SW 1271 (cell line): Measurements from ENCODE around the gene ATAD3A.
"Not testable (repeated sequence)": the region's sequence is repeated elsewhere in the genome, so short reads cannot be mapped to it uniquely, and the experiment has no call there.

Source experiments
- DNase-seq, 2 experiments: peaks; one replicate each; lab custom pipeline; 2025; lab: John Stamatoyannopoulos, UW

ATAD3A gene

DNA sequence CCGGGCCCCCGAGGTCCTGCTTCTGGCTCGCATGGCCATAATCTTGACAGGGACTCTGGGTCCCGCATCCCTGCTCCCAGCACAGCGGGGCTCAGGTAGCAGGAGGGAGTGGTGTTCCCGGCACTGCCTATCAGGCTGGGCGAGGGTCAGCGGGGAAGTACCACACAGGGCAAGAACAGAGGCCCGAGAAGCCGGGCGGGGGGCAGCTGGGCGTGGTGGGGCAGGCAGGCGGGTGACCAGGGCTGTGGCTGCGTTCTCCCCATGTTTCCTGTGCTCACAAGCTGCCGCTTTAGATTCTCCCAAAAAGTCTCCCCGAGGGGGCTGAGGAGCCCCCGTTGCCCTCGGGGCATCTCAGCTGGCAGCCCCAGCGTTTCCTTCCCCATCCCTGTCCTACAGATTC is 22.1 kb upstream of the ATAD3A start:
- DNase-seq: no peak

DNA sequence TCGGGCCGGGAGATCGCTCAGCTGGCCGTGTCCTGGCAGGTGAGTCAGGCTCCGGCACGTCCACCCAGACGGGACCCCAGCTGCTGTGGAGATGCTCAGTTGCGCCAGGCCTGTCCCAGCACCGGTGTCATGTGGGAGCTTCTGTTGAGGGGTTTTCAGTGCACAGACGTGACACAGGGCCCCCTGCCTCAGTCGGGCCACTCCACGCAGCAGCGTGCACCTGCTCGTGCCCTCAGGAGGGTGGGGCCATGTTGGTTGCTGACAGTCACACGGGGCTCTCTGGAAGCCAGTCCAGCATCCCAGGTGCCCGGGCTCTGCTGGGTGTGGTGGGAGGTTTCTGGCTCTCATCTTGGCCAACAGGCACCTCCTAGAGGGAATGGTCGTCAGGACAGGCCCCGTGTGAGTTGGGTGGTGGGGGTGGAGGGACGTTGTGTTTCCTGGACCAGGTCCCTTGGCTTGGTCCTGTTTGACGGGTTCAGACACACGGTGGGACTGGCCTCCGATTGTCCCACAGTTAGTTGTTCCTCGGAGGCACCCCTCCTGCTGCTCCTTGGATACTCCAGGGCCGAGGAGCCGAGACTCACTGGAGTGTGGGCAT is 21.2 kb upstream of the ATAD3A start:
- no peak for DNase-seq

DNA sequence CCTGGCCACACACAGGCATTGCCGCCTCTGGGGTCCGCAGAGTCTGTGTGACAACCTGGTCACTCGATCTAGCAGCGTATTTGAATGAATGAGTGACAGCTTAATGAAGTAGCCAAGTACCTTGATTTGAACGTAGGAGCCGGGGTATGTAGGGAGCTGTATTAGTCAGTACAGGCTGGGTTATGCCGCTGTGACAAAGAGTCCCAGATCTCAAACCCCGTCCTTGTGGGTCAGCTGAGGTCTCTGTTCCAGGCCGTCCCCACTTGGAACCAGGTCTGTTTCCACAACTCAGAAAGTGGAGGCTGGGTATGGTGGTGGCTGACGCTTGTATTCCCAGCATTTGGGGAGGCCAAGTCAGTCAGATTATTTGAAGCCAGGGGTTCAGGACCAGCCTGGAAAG is 20.4 kb upstream of the ATAD3A start:
- no peak for DNase-seq

DNA sequence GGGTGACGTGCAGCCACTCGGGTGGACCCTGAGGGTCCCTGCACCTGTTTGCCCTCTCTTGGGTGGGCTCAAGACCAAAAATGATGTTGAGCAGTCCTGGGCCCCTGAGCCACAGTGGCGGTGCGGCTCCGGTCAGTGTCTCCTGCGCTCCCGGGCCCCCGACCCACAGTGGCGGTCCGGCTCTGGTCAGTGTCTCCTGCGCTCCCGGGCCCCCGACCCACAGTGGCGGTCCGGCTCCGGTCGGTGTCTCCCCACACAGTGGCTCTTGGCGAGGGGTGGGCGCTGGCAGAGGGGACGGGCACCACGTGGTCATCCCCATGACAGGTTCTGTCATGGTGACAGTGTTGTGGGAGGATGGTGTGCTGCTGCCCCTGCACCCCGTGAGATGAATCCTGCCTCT is 17.7 kb upstream of the ATAD3A start:
- not testable (repeated sequence) for DNase-seq

DNA sequence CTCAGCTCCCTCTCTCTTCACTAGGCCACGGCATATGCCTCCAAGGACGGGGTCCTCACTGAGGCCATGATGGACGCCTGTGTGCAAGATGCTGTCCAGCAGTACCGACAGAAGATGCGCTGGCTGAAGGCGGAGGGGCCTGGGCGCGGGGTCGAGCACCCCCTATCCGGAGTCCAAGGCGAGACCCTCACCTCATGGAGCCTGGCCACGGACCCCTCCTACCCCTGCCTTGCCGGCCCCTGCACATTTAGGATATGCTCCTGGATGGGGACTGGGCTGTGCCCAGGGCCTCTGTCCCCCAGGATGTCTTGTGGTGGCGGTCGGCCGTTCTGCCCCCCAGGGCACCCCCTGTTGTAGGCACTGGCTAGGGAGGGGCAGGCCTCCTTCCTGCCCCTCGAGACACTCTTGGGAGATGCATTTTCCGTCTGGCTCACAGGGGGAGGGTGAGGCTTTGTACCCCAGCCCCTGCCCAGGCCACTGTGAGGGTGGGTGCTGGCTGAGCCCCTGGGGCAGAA is 16.4 kb upstream of the ATAD3A start:
- DNase-seq: not testable (repeated sequence)

DNA sequence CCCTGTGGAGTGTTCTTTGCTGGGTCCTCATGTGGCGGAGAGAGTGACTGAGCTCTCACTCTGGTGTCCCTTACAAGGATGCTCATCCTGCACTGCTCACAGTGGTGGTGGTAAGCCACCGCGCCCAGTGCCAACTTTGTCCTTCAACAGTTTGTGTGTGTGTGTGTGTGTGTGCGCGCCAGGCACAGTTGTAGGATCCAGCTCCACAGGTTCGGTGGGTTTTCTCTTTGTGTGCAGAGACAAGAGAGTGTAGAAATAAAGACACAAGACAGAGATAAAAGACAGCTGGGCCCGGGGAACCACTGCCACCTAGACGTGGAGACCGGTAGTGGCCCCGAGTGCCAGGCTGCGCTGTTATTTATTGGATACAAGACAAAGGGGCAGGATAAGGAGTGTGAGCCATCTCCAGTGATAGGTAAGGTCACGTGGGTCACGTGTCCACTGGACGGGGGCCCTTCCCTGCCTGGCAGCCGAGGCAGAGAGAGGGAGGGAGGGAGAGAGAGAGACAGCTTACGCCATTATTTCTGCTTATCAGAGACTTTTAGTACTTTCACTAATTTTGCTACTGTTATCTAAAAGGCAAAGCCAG is 7.1 kb upstream of the ATAD3A start:
- peak in 1 of 2 experiments; percentile 2 for DNase-seq

DNA sequence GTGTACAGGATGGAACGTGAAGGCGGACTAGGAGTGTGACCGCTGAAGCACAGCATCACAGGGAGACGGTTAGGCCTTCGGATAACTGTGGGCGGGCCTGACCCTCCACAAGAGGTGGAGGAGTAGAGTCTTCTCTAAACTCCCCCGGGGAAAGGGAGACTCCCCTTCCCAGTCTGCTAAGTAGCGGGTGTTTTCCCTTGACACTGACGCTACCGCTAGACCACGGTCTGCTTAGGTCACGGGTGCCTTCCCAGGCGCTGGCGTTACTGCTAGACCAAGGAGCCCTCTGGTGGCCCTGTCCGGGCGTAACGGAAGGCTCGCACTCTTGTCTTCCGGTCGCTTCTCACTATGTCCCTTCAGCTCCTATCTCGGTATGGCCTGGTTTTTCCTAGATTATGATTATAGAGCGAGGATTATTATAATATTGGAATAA is 6.6 kb upstream of the ATAD3A start:
- not testable (repeated sequence) for DNase-seq

DNA sequence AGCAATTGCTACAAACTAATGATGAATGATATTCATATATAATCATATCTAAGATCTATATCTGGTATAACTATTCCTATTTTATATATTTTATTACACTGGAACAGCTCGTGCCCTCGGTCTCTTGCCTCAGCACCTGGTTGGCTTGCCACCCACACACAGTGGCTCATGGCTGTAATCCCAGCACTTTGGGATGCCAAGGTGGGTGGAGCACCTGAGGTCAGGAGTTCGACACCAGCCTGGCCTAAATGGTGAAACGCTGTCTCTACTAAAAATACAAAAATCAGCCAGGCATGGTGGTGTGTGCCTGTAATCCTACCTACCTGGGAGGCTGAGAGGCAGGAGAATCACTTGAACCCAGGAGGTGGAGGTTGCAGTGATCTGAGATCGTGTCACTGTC is 6.2 kb upstream of the ATAD3A start:
- not testable (repeated sequence) for DNase-seq

DNA sequence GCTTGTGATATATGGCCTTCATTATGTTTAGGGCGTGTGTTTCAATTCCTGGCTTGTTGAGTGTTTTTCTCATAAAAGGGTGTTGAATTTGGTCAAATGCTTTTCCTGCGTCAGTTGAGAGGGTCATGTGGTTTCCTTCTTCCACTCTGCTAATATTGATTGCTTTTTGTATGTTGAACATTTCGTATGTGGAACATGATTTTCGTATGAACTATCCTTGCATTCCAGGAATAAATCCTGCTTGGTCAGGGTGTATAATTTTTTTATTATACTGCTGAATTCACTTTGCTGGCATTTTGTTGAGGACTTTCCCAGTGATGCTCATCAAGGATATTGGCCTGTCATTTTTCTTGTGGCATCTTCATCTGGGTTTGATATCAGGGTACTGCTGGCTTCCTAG is 4.7 kb upstream of the ATAD3A start:
- DNase-seq: no peak

DNA sequence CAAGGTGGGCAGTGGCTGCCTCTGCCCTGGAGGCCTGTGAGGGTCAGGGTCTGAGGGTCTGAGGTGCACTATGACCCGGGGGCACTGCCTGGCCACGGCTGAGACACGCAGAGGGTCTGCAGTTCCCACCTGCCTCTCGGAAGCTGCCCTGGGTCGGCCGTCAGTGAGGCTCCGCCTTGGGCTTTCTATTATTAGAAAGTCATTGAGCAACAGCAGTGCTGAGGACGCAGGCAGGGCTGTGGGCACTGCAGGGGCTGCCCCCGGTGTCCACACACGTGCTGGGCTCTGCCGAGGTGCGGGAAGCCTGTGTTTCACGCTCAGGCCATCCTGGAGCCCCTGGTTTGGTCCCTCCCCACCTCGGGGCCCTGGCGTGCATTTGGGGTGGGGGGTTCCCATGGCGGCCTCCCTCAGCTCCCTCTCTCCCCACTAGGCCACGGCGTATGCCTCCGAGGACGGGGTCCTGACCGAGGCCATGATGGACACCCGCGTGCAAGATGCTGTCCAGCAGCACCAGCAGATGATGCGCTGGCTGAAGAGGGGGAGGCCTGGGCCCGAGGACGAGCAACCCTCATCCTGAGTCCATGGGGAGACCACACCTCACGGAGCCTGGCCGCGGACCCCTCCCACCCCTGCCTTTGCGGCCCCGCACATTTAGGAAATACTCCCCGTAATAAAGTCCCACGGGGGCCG is 3.0 kb upstream of the ATAD3A start:
- not testable (repeated sequence) for DNase-seq

DNA sequence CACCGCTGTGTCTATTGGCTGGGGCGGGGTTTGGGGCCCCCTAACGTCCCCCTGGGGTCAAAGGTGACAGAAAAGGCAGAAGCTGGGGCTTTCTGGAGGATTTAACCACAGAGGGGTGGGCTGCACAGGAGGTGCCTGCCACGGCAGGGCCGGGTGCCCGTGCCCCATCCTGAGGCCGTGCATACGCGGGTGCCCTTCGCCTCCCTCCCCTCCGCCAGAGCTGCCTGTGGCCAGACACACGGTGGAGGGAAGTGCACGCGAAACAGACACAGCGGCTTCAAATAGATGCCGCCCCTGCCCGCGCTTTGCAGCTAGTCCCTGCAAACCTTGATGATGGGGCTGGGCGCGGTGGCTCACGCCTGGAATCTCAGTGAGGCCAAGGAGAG is 2.5 kb upstream of the ATAD3A start:
- DNase-seq: not testable (repeated sequence)

DNA sequence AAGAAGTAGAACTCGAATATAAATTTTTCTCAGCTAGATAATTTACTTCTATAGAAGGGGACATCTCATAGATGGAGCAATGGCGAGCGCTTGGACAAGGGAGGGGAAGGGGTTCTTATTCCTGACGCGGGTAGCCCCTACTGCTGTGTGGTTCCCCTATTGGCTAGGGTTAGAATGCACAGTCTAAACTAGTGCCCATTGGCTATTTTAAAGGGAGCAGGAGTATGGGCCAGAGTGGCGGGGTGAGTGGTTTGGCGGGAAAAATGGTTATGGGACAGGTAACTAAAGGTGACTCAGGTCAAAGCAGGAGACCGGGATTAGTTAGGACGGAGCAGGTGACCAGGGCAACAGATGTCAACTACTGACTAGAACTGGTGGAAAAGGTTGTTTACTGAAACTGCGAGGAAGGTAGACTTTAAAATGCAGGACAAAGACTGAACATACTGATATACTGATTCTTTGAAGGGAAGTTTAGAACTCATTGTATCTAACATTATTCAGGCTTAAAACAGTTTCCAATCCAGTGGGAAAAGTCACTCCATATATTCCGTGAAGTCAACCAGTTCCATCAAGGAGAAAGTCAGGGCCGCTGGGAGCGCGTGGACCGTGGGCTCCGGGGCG is 940 bp upstream of the ATAD3A start:
- peak; percentile 13 to 34 for DNase-seq

DNA sequence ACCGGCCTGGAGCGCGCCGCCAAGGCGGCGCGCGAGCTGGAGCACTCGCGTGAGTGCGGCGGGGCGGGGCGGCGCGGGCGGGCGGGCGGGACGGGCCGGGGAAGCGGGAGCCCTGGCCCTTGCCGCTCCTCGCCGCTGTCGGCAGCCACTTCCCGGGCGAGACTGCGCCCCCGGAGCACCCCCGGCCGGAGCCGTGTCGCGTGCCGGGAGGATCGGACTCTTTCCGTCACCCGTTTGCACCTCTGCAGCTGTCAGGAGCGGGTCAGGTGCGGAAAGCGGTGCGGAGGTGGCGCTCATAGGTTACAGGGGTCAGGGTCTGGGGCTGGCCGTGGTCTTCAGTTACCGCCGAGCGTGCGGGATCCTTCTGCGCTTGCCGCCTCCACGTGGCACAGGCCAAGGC is 463 bp downstream of the ATAD3A start:
- DNase-seq: not testable (repeated sequence)

DNA sequence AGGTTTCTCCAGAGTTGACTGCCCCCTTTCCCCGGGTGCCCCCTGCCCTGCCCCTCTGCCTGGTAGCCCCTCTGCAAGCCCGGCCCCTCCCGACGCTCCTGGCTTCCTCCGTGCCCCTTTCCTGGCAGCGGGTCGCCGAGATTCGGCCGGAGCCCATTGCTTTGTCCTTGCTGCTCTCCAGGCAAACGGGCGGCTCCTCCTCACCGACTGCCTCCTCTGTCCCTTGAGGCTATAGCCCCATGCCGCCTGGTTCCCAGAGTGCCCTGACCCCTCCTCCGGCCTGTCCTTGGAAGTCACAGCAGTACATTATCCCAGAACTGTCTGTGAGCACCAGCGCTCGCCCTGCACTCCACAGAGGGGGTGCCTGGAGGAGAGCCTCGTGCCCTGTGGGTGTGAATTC is 1.7 kb downstream of the ATAD3A start:
- DNase-seq: not testable (repeated sequence)

DNA sequence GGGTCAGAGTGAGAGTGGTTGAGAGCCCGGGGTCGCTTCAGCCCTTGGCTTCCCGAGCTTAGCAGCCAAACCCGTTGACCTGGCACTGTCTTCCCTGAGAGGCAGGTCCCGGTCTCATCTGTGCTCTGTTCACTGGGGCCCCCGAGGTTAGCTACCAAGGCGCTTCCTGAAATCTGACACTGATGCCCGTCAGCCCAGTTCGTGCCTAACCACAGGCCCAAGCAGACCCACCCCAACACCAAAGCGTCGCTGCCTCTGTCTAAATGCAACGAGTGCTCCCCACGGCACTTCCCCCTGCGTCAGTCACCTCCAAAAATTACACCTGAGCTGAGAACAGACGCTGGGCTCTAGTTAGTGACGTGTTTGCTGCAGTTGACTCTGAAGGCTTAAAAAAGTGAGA is 2.4 kb downstream of the ATAD3A start:
- not testable (repeated sequence) for DNase-seq

DNA sequence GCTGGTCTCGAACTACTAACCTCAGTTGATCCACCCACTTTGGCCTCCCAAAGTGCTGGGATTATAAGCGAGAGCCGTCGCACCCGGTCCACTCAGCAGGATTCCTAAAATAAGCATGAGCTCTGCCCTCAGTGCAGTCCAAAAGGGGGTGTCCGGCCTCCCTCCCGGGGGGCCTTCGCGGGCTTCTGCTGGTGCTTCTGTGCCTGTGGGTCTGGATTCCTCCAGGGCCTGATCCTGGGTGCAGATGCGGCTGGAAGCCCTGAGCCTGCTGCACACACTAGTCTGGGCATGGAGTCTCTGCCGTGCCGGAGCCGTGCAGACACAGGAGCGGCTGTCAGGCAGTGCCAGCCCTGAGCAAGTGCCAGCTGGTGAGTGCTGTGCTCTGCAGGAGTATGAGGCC is 5.0 kb downstream of the ATAD3A start:
- DNase-seq: not testable (repeated sequence)

DNA sequence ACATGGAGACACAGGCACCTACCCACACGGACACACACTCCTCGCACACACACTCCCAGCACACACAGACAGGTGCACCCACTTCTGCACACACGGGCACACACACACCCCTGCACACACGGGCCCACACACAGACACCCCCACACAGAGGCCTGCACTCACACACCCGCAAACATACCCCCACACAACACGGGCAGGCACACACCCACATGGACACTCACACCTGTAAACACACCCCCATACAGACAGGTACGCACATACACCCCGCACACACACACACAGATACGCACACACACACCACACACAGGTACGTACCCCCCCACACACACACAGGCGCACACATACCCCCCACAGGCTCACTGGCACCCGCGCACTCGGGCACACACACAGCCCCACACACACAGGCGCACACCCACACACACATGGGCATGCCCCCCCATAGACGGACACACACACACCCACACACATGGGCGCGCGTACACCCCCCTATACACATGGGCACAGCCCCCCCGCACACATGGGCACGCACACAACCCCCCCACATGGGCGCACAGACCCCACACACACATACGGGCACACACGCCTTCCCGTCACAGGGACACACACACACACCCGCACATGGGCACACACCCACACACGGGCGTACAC is 6.1 kb downstream of the ATAD3A start:
- DNase-seq: no peak

DNA sequence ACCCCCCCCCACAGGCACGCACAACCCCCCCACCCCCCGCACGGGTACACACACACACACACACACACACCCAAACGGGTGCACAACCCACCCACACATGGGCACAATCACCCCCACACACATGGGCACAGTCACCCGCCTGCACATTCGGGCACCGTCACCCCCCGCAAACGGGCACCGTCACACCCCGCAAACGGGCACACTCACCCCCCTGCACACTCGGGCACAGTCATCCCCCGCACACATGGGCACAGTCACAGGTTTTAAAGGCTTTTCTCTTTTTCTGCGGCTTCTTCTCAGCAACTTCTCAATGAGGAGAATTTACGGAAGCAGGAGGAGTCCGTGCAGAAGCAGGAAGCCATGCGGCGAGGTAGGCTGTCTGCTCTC is 6.7 kb downstream of the ATAD3A start:
- not testable (repeated sequence) for DNase-seq

DNA sequence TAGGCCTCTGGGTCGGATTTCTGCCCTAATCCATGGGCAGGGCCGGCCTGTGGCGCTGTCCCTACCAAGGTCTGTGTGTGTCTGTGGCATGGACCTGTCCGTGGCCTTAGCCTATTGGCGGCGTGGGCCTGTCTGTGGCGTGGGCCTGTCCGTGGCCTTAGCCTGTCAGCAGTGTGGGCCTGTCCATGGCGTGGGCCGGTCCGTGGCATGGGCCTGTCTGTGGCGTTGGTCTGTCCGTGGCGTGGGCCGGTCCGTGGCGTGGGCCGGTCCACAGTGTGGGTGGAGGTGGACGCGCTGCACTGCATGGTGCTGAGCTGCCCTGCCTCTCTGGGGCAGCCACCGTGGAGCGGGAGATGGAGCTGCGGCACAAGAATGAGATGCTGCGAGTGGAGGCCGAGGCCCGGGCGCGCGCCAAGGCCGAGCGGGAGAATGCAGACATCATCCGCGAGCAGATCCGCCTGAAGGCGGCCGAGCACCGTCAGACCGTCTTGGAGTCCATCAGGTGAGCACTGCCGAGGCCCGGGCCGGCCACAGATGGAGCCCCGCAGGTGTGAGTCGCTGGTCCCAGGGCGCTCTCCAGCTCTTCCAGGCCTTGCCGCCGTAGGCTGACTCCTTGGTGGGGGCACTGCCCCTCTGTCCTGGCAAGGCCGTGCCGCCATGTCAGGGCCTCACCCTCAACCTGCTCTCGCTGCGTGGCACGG is 8.0 kb downstream of the ATAD3A start:
- DNase-seq: not testable (repeated sequence)

DNA sequence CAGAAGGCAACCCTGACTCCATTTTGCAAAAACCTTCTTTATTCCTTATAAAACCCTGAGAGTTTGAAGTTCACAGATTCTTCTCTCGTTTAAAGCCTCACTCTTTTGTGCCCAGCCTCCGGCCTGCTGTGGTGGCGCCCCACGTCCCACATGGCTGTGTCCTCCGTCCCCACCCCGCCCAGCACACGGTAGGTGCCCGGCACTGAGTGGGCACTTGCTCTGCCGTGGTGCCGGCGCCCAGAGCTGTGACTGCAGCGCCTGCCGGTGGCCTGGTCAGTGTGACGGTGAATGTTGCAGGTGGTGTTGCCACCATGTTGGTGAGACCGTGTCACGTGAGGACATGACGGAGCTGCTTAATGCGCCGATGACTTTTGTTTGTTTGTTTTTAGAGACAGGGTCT is 9.4 kb downstream of the ATAD3A start:
- no peak for DNase-seq

DNA sequence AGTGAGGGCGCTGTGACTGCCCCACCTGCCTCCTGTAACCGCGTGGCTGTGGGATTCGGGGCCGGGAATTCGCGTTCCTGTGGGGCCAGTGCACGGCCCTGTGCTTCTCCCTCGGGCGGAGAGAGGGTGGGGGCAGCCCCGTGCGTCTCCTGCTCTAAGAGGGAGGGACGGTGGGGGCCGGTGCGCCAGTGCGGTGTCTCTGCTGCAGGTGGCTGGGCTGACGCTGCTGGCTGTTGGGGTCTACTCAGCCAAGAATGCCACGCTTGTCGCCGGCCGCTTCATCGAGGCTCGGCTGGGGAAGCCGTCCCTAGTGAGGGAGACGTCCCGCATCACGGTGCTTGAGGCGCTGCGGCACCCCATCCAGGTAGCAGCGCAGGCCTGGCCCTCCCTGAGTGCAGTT is 10.6 kb downstream of the ATAD3A start:
- not testable (repeated sequence) for DNase-seq

DNA sequence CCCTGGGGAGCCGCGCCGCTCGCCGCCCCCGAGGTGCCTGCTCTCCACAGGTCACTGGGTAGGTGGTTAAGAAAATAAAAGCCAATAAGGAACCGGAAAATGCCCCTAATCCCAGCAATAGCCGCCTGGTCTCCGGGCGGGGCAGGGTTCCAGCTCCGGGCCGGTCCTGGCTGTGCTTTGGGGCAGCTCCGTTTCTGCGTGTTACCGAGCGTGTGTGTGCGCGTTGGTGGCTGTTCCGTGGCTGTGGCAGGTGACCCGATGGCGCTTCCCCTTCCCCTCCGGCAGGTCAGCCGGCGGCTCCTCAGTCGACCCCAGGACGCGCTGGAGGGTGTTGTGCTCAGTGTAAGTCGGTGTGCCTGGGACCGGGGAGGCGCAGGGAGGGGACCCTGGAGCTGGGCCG is 11.3 kb downstream of the ATAD3A start:
- not testable (repeated sequence) for DNase-seq
